A549 (cell line): ENCODE data around the gene ATP10B. TPM values are rescaled to one million over a fixed set of nuclear protein-coding genes. Genes with fewer than 3 reads are reported as not detected.

ENCODE experiments used
- ATAC-seq, 2 experiments: fragments of 200-7000 bp in 1 of 2; fragments of >200 bp in 1 of 2; cut with Nextera tagmentation in 1 of 2; cut with Tn5 transposase in 1 of 2; 3 replicates each; pipeline versions ENCODE4 v1.8.0 to v1.9.1; 2018 to 2020; ENCODE audit warnings: mild to moderate bottlenecking in 1 of 2, moderate library complexity in 1 of 2
- CTCF ChIA-PET: fragments of 300-600 bp; sonication (Branson Sonifier 250); formaldehyde crosslinking; extraction: SDS; loops from one replicate; lab custom pipeline; 2021; ENCODE audit warnings: antibody characterized with exemption, inconsistent platforms; lab: Yijun Ruan, JAX
- POLR2A ChIA-PET: fragments of 350-600 bp; formaldehyde crosslinking; extraction: SDS; loops from one replicate; lab custom pipeline; 2021; ENCODE audit warnings: antibody characterized with exemption, inconsistent platforms; lab: Yijun Ruan, JAX
- DNase-seq, 2 experiments: peaks; one replicate each; pipeline versions ENCODE4 v3.0.0 to v3.0.0-alpha.2; 2011 to 2016; ENCODE audit warnings: low read depth in 1 of 2, low spot score in 1 of 2
- FAIRE-seq: peaks from 2 replicates; lab custom pipeline; 2011; peaks lifted over from hg19 to GRCh38; lab: Jason Lieb, UNC
- H3K27ac ChIP-seq, 2 experiments: fragments of >200 bp; sonication (Bioruptor Twin); formaldehyde crosslinking; 3 replicates each; pipeline ENCODE4 v1.5.1; 2016 to 2017
- H3K4me1 ChIP-seq: fragments of >200 bp; sonication (Bioruptor Twin); formaldehyde crosslinking; 3 replicates; pipeline ENCODE4 v1.6.1; 2016
- H3K4me2 ChIP-seq: fragments of >200 bp; sonication (Bioruptor Twin); formaldehyde crosslinking; 3 replicates; pipeline ENCODE4 v1.6.1; 2016
- H3K4me3 ChIP-seq: fragments of >200 bp; sonication (Bioruptor Twin); formaldehyde crosslinking; 3 replicates; pipeline ENCODE4 v1.5.1; 2016
- H3K9me3 ChIP-seq: fragments of >200 bp; sonication (Bioruptor Twin); formaldehyde crosslinking; 3 replicates; pipeline ENCODE4 v1.6.1; 2016
- CBX2 ChIP-seq: fragments of 200-600 bp; sonication (generic); IDR thresholded peaks from 2 replicates; pipeline ENCODE4 v1.6.1; 2016; ENCODE audit warnings: low read depth, mild to moderate bottlenecking, borderline replicate concordance
- CEBPB ChIP-seq, 2 experiments: fragments of >200 bp in 1 of 2; sonication (Bioruptor Twin) in 1 of 2; formaldehyde crosslinking in 1 of 2; IDR thresholded peaks; 2 replicates each; pipeline ENCODE4 v1.6.1; 2012 to 2016
- CHD4 ChIP-seq: fragments of 200-600 bp; sonication (generic); IDR thresholded peaks from 2 replicates; pipeline ENCODE4 v1.6.1; 2016; ENCODE audit warnings: antibody characterized with exemption, mild to moderate bottlenecking, borderline replicate concordance
- EHF ChIP-seq: fragments of 250-450 bp; sonication (Bioruptor Pico); IDR thresholded peaks from 2 replicates; pipeline ENCODE4 v1.5.0; 2020; ENCODE audit warnings: mild to moderate bottlenecking
- EP300 ChIP-seq, 2 experiments: fragments of >200 bp; sonication (Bioruptor Twin); formaldehyde crosslinking; IDR thresholded peaks; 2 replicates in 1 of 2; 3 replicates in 1 of 2; pipeline ENCODE4 v1.6.1; 2016 to 2017
- ESRRA ChIP-seq: fragments of 150-350 bp; IDR thresholded peaks from 2 replicates; pipeline ENCODE4 v1.6.1; 2014; ENCODE audit warnings: mild to moderate bottlenecking, low read length, borderline replicate concordance
- FOSB ChIP-seq: fragments of 250-450 bp; sonication (Bioruptor Pico); IDR thresholded peaks from 2 replicates; pipeline ENCODE4 v1.5.0; 2020; ENCODE audit warnings: mild to moderate bottlenecking, moderate library complexity
- FOXS1 ChIP-seq: fragments of 250-450 bp; sonication (Bioruptor Pico); IDR thresholded peaks from 2 replicates; pipeline ENCODE4 v1.5.0; 2020; ENCODE audit warnings: mild to moderate bottlenecking, moderate library complexity
- HES2 ChIP-seq: fragments of >200 bp; sonication (Bioruptor Twin); formaldehyde crosslinking; IDR thresholded peaks from 2 replicates; pipeline ENCODE4 v1.6.1; 2016
- HEYL ChIP-seq: fragments of 250-450 bp; sonication (Bioruptor Pico); IDR thresholded peaks from 2 replicates; pipeline ENCODE4 v1.8.0; 2021; ENCODE audit warnings: mild to moderate bottlenecking, moderate library complexity
- HMGXB4 ChIP-seq: fragments of 250-450 bp; sonication (Bioruptor Pico); IDR thresholded peaks from 2 replicates; pipeline ENCODE4 v1.5.0; 2021; ENCODE audit warnings: mild to moderate bottlenecking, moderate library complexity, borderline replicate concordance
- HOXB13 ChIP-seq: fragments of 250-450 bp; sonication (Bioruptor Pico); IDR thresholded peaks from 2 replicates; pipeline ENCODE4 v1.5.0; 2020; ENCODE audit warnings: low read depth, mild to moderate bottlenecking, moderate library complexity
- HOXB5 ChIP-seq: fragments of 250-450 bp; sonication (Bioruptor Pico); IDR thresholded peaks from 2 replicates; pipeline ENCODE4 v1.5.0; 2020; ENCODE audit warnings: mild to moderate bottlenecking, moderate library complexity
- KDM1A ChIP-seq: fragments of 200-600 bp; sonication (generic); IDR thresholded peaks from 2 replicates; pipeline ENCODE4 v1.6.1; 2016; ENCODE audit warnings: low read depth, mild to moderate bottlenecking
- KDM5A ChIP-seq: fragments of 200-600 bp; sonication (generic); IDR thresholded peaks from 2 replicates; pipeline ENCODE4 v1.6.1; 2016; ENCODE audit warnings: antibody characterized with exemption, mild to moderate bottlenecking
- MAFK ChIP-seq: fragments of 450-650 bp; IDR thresholded peaks from 2 replicates; pipeline ENCODE4 v1.6.1; 2014; ENCODE audit not compliant: partially characterized antibody
- MAZ ChIP-seq: fragments of 150-350 bp; IDR thresholded peaks from 2 replicates; pipeline ENCODE4 v1.6.1; 2014; ENCODE audit warnings: antibody characterized with exemption, low read depth, low read length, borderline replicate concordance
- PHF8 ChIP-seq: fragments of 200-600 bp; sonication (generic); IDR thresholded peaks from 2 replicates; pipeline ENCODE4 v1.6.1; 2016; ENCODE audit warnings: low read depth, mild to moderate bottlenecking, antibody characterized with exemption, moderate library complexity, borderline replicate concordance
- POLR2AphosphoS2 ChIP-seq: conservative IDR thresholded peaks from 2 replicates; pipeline ENCODE4 v1.6.1; 2012; ENCODE audit warnings: low read length, improper control_type of control experiment, inconsistent platforms
- RCOR1 ChIP-seq: fragments of 150-350 bp; IDR thresholded peaks from 2 replicates; pipeline ENCODE4 v1.6.1; 2014; ENCODE audit warnings: antibody characterized with exemption, low read length, low read depth
- REST ChIP-seq: fragments of 200-600 bp; sonication (generic); IDR thresholded peaks from 2 replicates; pipeline ENCODE4 v1.6.1; 2016; ENCODE audit warnings: antibody characterized with exemption, mild to moderate bottlenecking, moderate library complexity
- RFX5 ChIP-seq: fragments of 450-650 bp; IDR thresholded peaks from 2 replicates; pipeline ENCODE4 v1.7.1; 2014; ENCODE audit warnings: antibody characterized with exemption, mild to moderate bottlenecking, moderate library complexity
- SMC3 ChIP-seq: fragments of >200 bp; sonication (Bioruptor Twin); formaldehyde crosslinking; IDR thresholded peaks from 3 replicates; pipeline ENCODE4 v1.6.1; 2018; ENCODE audit warnings: inconsistent platforms
- SREBF2 ChIP-seq: fragments of 450-650 bp; IDR thresholded peaks from 2 replicates; pipeline ENCODE4 v1.6.1; 2014; ENCODE audit warnings: mild to moderate bottlenecking, moderate library complexity
- ZC3H11A ChIP-seq: fragments of 450-650 bp; IDR thresholded peaks from 2 replicates; pipeline ENCODE4 v1.6.1; 2014; ENCODE audit warnings: antibody characterized with exemption, mild to moderate bottlenecking
- ZFP36 ChIP-seq: fragments of 450-650 bp; IDR thresholded peaks from 2 replicates; pipeline ENCODE4 v1.6.1; 2014; ENCODE audit warnings: borderline replicate concordance; ENCODE audit not compliant: partially characterized antibody
- ZSCAN20 ChIP-seq: fragments of 250-450 bp; sonication (Bioruptor Pico); IDR thresholded peaks from 2 replicates; pipeline ENCODE4 v1.8.0; 2022; ENCODE audit warnings: mild to moderate bottlenecking, moderate library complexity
- WGBS: methylation state at CpG from one replicate; pipeline ENCODE4 v1.1.6; 2017; ENCODE audit errors: missing lambda C conversion rate; 5-methylcytosine and 5-hydroxymethylcytosine counted together
- polyA plus RNA-seq, 4 experiments: library from polyadenylated mRNA; depleted of rRNA in 3 of 4; stranded (reverse); fragments of >200 nt; fragmentation: RNase III in 1 of 4; extraction: RNeasy Plus Mini Kit Qiagen cat#74134 plus additional on column Dnase treatment in 1 of 4; gene quantifications; 2 replicates in 3 of 4; 3 replicates in 1 of 4; pipeline ENCODE4 v1.2.3, GENCODE V29; 2011 to 2017
- TF ChIP-seq, protein P1 (sequence below): fragments of 150-350 bp; IDR thresholded peaks from 2 replicates; pipeline ENCODE4 v1.6.1; 2014; ENCODE audit warnings: low read depth, mild to moderate bottlenecking, low read length

The ATP10B gene
- polyA plus RNA-seq, 2 of the 4 experiments (the other 2 are of a cell fraction): not detected

DNA sequence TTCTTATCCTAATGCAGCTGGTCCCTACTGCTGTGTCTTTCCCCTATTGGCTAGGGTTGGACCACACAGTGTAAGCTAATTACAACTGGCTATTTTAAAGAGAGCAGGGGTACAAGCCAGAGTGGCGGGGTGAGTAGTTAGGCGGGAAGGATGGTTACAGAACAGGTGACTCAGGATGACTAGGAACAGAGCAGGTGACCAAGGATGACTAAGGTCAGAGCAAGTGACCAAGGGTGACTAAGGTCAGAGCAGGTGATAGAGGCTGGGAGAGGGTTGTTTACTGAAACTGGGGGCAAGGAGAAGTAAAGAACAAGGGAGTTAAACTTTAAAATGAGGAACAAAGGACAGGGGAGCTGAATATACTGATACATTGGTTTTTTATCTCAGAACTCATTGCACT is 304.9 kb downstream of the ATP10B start:
- TF ChIP-seq HES2 (no peak), HOXB13 (CRISPR knock-in tag) (no peak), HMGXB4 (CRISPR knock-in tag) (no peak), FOXS1 (CRISPR knock-in tag) (no peak), SMC3 (no peak), RCOR1 (no peak), ESRRA (no peak), MAZ (no peak), CHD4 (no peak), RFX5 (no peak), EHF (CRISPR knock-in tag) (no peak), CEBPB (IDR thresholded peaks at IDR 0.05) (no peak), MAFK (no peak), POLR2AphosphoS2 (no peak), EP300 (IDR thresholded peaks at IDR 0.05) (no peak), PHF8 (no peak)
- TF ChIP-seq, protein P1, sequence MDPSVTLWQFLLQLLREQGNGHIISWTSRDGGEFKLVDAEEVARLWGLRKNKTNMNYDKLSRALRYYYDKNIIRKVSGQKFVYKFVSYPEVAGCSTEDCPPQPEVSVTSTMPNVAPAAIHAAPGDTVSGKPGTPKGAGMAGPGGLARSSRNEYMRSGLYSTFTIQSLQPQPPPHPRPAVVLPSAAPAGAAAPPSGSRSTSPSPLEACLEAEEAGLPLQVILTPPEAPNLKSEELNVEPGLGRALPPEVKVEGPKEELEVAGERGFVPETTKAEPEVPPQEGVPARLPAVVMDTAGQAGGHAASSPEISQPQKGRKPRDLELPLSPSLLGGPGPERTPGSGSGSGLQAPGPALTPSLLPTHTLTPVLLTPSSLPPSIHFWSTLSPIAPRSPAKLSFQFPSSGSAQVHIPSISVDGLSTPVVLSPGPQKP: no peak
- CTCF ChIA-PET: no interaction called here
- POLR2A ChIA-PET: no interaction called here
- Histone ChIP-seq H3K4me2 (no peak overlapping the region), H3K4me1 (no peaks in the 10 kb centered on the region), H3K4me3 (no peak overlapping the region), H3K27ac (no peak overlapping the region), H3K9me3 (no peaks in the 10 kb centered on the region)
- no peak for FAIRE-seq
- 23% methylated on average over 2 of the region's 2 CpGs for WGBS
- no peak for ATAC-seq
- no peak for DNase-seq

DNA sequence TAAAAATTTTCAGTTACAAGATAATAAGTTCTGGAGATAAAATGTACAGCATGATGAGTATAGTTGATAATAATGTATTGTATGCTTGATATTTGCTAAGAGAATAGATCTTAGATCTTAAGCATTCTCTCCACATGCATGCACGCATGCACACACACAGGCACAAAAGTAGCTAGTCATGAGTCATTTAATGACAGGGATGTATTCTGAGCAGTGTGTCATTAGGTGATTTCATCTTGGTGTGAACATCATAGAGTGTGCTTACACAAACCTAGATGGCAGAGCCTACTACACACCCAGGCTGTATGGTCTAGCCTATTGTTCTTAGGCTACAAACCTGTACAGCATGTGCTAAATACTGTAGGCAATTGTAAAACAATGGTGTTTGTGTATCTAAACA is 306.2 kb downstream of the ATP10B start:
- CTCF ChIA-PET: no interaction called here

More for the DNA sequence above, 306.2 kb downstream of the ATP10B start:
- no peak for FAIRE-seq
- Histone ChIP-seq H3K9me3 (no peaks in the 10 kb centered on the region), H3K4me2 (no peak overlapping the region), H3K4me1 (no peaks in the 10 kb centered on the region), H3K4me3 (no peak overlapping the region), H3K27ac (no peak overlapping the region)
- ATAC-seq: no peak
- POLR2A ChIA-PET: no interaction called here
- no peak for DNase-seq
- no peak for TF ChIP-seq SREBF2
- no peak for TF ChIP-seq REST
- TF ChIP-seq CBX2: no peak
- no peak for TF ChIP-seq FOSB (CRISPR knock-in tag)
- TF ChIP-seq PHF8: no peak
- no peak for TF ChIP-seq KDM1A
- TF ChIP-seq ZSCAN20 (CRISPR knock-in tag): no peak
- no peak for TF ChIP-seq ZC3H11A
- no peak for TF ChIP-seq KDM5A
- no peak for TF ChIP-seq HEYL (CRISPR knock-in tag)
- no peak for TF ChIP-seq ZFP36
- TF ChIP-seq HOXB5 (CRISPR knock-in tag): no peak
- TF ChIP-seq POLR2AphosphoS2: no peak
- 71% methylated on average over 1 of the region's 1 CpG for WGBS
